ENCODE data around the gene HIKESHI.
"Not testable (repeated sequence)": the region's sequence is repeated elsewhere in the genome, so short reads cannot be mapped to it uniquely, and the experiment has no call there.

Gene HIKESHI

GRCh38 chr11:86302092-86302793 lies at the start of gene HIKESHI:
HIKESHI (plus strand) TSS chr11:86302240; CDS start chr11:86302449, 209 bp downstream.
- DNase-seq = peak; percentile 99

GRCh38 chr11:86255896-86256295 lies 46.1 kb upstream of the HIKESHI start:
- no peak for DNase-seq

GRCh38 chr11:86256608-86257007 lies 45.4 kb upstream of the HIKESHI start:
- DNase-seq = no peak

GRCh38 chr11:86257446-86257845 lies 44.6 kb upstream of the HIKESHI start:
- no peak for DNase-seq

- no peak for DNase-seq
Observed at GRCh38 chr11:86259730-86260129, 42.3 kb upstream of the HIKESHI start.

GRCh38 chr11:86261328-86261727 lies 40.7 kb upstream of the HIKESHI start:
- no peak for DNase-seq

- no peak for DNase-seq
Observed at GRCh38 chr11:86262387-86262786, 39.7 kb upstream of the HIKESHI start.

GRCh38 chr11:86264649-86265048 lies 37.4 kb upstream of the HIKESHI start:
- DNase-seq = no peak

GRCh38 chr11:86265194-86265593 lies 36.8 kb upstream of the HIKESHI start:
- DNase-seq = no peak

GRCh38 chr11:86269645-86270044 lies 32.4 kb upstream of the HIKESHI start:
- DNase-seq = no peak

- DNase-seq = no peak
Observed at GRCh38 chr11:86274503-86274902, 27.5 kb upstream of the HIKESHI start.

GRCh38 chr11:86274999-86275398 lies 27.0 kb upstream of the HIKESHI start:
- DNase-seq = no peak

GRCh38 chr11:86275493-86276370 lies 26.3 kb upstream of the HIKESHI start:
- no peak for DNase-seq

- DNase-seq = no peak
Observed at GRCh38 chr11:86277741-86278140, 24.3 kb upstream of the HIKESHI start.

GRCh38 chr11:86278226-86278625 lies 23.8 kb upstream of the HIKESHI start:
- DNase-seq = no peak

GRCh38 chr11:86279747-86280146 lies 22.3 kb upstream of the HIKESHI start:
- DNase-seq = no peak

- DNase-seq = no peak
Observed at GRCh38 chr11:86287468-86287796, 14.6 kb upstream of the HIKESHI start.

GRCh38 chr11:86288776-86289507 lies 13.1 kb upstream of the HIKESHI start:
- DNase-seq = no peak

GRCh38 chr11:86289508-86290280 lies 12.3 kb upstream of the HIKESHI start:
- DNase-seq = not testable (repeated sequence)

- peak; percentile 44 for DNase-seq
Observed at GRCh38 chr11:86291466-86292262, 10.4 kb upstream of the HIKESHI start.

GRCh38 chr11:86292912-86293616 lies 9.0 kb upstream of the HIKESHI start:
- no peak for DNase-seq

All from femur (tissue), 1 donor.